Measurements from ENCODE around the gene IVNS1ABP.
"Not testable (repeated sequence)": the region's sequence is repeated elsewhere in the genome, so short reads cannot be mapped to it uniquely, and the experiment has no call there.

IVNS1ABP gene

DNA sequence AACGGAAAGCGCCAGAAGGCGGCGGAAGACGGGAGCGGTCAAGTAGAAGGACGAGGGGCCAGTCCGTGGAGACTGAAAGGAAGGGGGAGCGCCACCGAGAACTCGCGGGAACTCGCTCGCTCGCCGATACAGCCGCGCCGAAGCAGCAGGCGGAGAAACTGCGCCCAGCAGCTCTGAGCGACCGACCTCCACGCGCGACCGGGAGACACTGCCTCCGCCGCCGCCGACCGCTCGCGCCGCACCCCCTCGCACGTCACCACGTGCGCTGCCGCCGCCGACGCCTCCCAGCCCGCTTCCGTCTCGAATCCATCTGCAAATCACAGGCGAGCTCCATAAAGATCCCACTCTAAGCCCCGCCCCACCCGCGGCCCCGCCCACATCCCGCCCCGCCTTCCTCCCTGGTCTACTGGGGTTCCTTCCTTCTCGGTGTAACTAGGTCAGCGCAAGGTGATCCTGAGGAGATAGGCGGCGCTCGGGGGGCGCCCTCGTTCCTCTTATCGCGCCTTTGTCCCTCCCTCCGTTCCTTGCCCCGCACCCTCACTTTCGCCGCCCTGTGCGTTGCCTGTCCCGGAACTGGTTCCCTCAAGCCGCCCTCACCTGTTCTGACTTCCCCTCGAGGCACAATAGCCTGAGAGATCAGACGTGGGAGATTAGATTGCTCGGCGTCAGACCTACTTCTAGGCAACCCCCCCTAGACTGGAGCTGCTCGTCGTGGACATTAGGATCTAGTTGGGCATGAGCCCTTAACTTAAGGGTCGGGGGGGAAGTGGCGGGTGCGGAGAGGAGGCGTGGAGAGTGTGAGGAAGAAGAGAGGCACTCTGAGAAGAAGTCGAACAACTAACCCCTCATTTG is at the start of gene IVNS1ABP:
TSS of gene IVNS1ABP (minus strand) at position 210 of the 852 bp plus-strand sequence. CDS start 7,750 bp downstream, outside the sequence.
- DNase-seq: peak; percentile 93

- no peak for DNase-seq
These were observed 48.9 kb upstream of the IVNS1ABP start for GRCh38 chr1:185365951-185366350.

DNA sequence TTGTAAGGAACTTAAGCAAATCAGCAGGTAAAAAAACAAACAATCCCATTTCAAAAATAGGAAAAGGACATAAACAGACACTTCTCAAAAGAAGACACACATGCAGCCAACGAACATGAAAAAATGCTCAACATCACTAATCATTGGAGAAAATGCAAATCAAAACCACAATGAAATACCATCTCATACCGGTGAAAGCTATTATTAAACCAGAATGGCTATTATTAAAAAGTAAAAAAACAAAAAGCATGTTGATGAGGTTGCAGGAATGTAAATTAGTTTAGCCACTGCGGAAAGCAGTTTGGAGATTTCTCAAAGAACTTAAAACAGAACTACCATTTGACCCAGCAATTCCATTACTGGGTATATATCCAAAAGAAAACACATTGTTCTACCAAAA is 47.5 kb upstream of the IVNS1ABP start:
- not testable (repeated sequence) for DNase-seq

DNA sequence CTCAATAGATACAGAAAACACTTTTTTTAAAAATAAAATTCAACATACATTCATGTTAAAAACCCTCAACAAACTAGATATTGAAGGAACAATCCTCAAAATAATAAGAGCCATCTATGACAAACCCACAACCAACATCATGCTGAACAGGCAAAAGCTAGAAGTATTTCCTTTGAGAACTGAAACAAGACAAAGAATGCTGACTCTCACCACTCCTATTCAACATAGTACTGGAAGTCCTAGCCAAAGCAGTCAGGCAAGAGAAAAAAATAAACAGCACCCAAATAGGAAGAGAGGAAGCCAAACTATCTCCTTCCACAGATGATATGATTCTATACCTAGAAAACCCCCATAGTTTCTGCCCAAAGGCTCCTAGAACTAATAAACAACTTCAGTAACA is 46.2 kb upstream of the IVNS1ABP start:
- DNase-seq: no peak

DNA sequence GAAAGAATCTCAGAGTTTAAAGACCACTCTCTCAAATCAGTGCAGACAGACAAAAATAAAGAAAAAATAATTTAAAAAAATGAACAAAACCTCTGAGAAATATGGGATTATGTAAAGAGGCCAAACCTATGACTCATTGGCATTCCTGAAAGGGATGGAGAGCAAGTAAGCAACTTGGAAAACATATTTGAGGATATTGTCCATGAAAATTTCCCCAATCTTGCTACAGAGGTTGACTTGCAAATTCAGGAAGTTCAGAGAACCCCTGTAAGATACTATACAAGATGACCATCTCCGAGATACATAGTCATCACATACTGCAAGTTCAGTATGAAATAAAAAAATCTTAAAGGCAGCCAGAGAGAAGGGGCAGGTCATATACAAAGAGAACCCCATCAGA is 43.7 kb upstream of the IVNS1ABP start:
- no peak for DNase-seq

GRCh38 chr1:185358957-185359356 is 41.9 kb upstream of the IVNS1ABP start:
- DNase-seq: no peak

DNA sequence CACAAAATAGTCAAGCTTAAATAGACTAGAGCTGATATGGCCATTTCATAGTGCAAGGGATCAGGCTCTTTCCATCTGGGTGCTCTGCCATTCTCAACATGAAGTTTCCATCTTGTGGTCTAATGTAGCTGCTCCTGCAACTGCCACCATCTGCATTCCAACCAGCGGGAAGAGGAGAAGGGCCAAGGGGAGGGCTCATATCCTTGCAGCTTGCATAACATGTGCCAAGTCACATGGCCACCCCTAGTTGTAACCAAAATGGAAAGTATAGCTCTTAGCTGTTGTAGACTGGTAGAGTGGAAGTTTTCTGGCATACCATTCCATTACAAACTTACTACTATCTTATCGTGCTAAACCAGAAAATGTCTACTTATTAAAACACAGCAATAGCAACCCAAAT is 38.9 kb upstream of the IVNS1ABP start:
- DNase-seq: no peak

- no peak for DNase-seq
These were observed 36.1 kb upstream of the IVNS1ABP start for GRCh38 chr1:185353124-185353523.

DNA sequence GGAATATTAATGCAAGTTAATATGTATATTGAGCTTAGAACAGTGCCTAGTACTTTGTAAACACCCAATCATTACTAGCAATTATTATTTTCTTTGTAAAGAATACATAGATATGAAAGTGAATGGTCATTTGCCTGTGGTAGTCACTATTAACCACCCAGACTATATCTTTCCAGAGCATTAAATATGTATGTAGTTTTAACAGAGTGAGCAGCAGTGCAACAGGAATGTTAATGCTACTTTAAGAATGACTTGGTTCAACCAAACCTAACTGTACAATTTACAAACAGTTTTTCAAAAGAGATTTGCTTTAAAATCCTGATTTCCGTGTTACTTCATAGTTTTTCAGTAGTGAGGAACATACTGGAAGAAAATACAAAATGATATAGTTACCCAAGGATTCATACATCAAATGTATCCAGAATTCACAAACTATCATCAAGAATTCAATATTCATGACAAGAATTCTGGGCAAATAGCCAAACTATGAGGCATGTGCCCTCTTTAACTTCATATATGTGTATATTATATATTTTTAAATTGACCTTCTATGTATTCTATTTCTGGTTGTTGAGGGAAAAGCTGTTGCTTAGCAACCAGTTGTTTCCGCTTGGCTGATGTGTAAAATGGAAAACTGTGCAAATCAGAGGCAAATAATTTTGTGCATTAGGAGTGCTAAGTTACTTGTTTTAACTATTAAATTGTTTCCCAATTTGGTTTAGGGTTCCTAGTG is 34.9 kb upstream of the IVNS1ABP start:
- DNase-seq: no peak

- no peak for DNase-seq
These were observed 33.0 kb upstream of the IVNS1ABP start for GRCh38 chr1:185350027-185350442.

- no peak for DNase-seq
These were observed 32.5 kb upstream of the IVNS1ABP start for GRCh38 chr1:185349556-185349955.

DNA sequence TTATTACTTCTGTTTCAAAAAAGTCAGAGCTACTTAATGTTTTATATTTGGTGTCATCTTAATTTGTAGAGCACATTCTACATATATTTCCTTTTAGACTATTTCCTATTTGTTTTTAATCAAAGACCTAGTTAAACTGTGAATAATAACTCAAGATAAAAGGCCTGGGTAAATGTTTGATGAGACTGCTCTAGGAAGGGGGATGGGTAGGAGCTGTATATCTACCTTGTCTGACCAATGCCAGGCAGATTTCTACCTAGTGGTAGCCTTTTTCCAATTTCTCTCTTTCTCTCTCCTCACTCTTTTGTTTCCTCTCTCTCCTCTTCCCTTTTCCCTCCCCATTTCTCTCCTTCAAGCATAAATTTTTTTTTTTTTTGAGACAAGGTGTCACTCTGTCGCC is 31.9 kb upstream of the IVNS1ABP start:
- no peak for DNase-seq

DNA sequence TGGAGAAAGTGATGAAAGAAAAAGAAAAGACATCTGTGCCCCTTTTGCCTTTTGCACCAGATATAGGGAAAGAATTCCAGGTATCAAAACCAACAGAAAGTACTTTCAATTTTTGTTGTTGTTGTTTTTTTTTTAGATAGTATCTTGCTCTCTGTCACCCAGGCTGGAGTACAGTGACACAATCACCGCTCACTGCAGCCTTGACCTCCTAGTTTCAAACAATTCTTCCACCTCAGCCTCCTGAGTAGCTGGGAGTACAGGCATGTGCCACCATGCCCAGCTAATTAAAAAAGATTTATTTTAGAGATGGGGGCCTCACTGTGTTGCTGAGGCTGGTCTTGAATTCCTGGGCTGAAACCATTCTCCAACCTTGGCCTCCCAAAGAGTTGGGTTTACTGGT is 31.3 kb upstream of the IVNS1ABP start:
- no peak for DNase-seq

DNA sequence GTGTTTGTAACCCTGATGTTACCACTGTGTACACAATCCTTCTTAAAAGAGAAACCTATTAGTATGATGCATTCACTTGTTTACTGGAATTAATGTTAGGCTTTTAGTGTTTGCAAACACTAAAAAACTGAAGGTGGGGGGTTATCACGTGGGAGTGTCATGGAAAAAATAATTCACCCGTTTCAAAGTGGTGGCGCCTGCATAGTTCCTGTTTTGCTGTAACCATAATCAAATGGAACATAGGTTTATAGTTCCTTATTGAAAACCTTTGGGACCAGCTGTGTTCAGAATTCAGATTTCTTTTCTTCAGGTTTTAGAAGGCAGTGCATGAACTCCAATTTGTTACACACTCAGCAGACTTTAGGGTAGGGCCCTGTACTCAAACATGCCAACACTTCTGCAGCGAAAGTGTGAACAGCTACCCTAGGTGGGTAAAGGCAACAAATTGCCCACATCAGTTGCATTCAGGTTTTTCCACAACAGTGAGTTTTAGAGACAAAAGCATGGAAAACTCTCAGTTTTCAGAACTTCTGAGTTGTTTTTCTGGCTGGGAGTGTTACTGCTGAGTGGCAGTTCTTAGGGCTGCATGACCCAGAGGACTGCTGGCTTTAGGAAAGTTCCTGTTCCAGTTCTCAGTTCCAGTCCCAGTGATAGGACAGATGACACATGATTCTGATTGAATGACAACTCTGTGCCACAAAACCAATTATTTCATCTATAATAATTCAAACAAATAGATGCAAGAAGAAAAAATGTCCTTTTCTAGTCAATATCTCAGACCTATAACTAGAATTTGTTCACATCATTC is 29.1 kb upstream of the IVNS1ABP start:
- DNase-seq: no peak

- DNase-seq: no peak
These were observed 26.3 kb upstream of the IVNS1ABP start for GRCh38 chr1:185343306-185343705.

- DNase-seq: no peak
These were observed 25.7 kb upstream of the IVNS1ABP start for GRCh38 chr1:185342672-185343259.

- no peak for DNase-seq
These were observed 25.0 kb upstream of the IVNS1ABP start for GRCh38 chr1:185342017-185342416.

DNA sequence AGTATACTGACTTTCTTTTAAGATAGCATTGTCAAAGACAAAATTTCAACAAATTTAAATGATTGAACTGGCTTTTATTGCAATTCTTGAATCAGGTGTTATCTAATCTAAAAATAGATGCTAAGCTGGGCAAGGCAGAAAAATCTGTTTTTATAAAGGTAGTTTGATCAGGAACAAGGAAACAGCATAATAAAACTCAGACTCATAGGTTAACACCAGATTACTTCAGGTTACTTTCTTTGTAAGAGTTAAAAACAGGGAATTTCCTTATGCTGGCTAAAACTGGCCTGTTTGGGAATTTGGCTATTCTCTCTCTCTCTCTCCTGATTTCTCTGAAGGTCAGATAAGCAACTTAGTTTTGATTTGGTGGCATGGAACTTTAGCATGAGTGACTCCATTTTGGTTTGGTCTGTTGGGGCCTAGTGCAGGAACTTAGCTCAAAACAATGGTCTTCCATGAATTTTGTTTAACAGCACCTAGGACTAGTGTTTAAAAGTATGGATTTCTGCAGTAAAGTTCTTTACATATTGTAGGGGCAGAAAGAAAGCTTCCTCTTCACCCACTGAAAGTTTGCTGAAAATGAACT is 24.2 kb upstream of the IVNS1ABP start:
- no peak for DNase-seq

GRCh38 chr1:185338719-185339622 is 21.9 kb upstream of the IVNS1ABP start:
- peak; percentile 22 for DNase-seq

DNA sequence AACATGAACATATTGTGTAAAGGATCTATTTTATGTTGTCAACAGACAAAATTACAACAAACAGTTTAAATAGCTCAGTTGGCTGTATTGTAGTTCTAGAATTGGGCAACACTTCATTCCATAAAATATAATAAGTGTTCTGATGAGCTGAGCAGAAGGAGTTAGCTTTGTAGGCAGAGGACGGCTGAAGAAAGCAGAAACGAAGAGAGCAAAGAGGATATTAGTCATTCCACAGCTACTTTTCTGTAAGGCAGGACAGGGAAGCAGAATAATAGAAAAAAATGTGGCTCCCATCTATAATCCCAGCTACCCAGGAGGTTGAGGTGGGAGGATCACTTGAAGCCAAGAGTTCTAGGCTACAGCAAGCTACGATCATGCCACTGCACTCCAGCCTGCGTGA is 20.2 kb upstream of the IVNS1ABP start:
- no peak for DNase-seq

DNA sequence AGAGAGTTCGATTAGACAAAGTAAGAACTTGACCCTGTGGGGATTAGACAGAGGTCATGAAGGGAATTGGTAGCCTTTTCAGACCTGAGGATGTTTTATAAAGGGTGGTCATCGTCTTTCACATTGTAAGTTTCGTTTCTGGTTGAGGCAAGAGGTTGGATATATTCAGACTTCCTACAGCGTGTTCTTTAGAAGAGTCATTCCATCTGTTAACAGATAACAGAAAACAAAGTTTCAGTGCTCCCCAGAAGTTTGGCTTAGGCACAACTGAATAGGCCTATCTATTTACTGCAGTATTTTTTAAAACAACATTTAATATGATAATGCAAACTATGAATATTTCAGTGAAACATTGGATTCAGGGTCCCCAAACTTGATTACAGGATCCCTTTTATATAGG is 17.1 kb upstream of the IVNS1ABP start:
- no peak for DNase-seq

Data from stimulated activated CD4-positive, alpha-beta T cell treated with anti-CD3 and anti-CD28 coated beads, Interleukin-15, amount 100 ng/mL, for 24 hours (primary cell).